HepG2 (cell line): ENCODE measurements around the gene HCLS1. TPM values are rescaled to one million over a fixed set of nuclear protein-coding genes. Genes with fewer than 3 reads are reported as not detected.

ENCODE experiments used
- ATAC-seq: fragments of 200-7000 bp; cut with Tn5 transposase; 3 replicates; pipeline ENCODE4 v1.9.1; 2020; ENCODE audit warnings: mild to moderate bottlenecking, moderate library complexity
- BruUV-seq: library from RNA; stranded (reverse); fragments of 400-500 nt; replicated peaks from 2 replicates; lab custom pipeline; 2021; lab: Mats Ljungman, UMichigan
- CTCF ChIA-PET: fragments of 300-600 bp; formaldehyde crosslinking; extraction: SDS; loops from one replicate; lab custom pipeline; 2021; ENCODE audit warnings: low total read pairs, inconsistent platforms, low intra/inter-chr PET ratio; lab: Yijun Ruan, JAX
- POLR2A ChIA-PET: fragments of 350-600 bp; sonication (Branson Sonifier 250); formaldehyde crosslinking; loops from one replicate; lab custom pipeline; 2020; ENCODE audit warnings: antibody characterized with exemption, inconsistent platforms; lab: Yijun Ruan, JAX
- DNase-seq: peaks from one replicate; pipeline ENCODE4 v3.0.0-alpha.2; 2015; ENCODE audit warnings: low spot score
- FAIRE-seq: peaks from 3 replicates; lab custom pipeline; 2011; peaks lifted over from hg19 to GRCh38; lab: Jason Lieb, UNC
- H2AFZ ChIP-seq: one replicate; pipeline ENCODE4 v1.6.1; 2011; ENCODE audit warnings: low read length, inconsistent platforms
- H3K27ac ChIP-seq: fragments of 300-600 bp; 3 replicates; pipeline ENCODE4 v1.8.0; 2011; ENCODE audit warnings: mixed run types, mild to moderate bottlenecking, mixed read lengths, low read length, inconsistent platforms; ENCODE audit not compliant: insufficient read depth; ENCODE audit errors: extremely low read length
- H3K27me3 ChIP-seq, 2 experiments: fragments of 200-600 bp in 1 of 2; 2 replicates in 1 of 2; 3 replicates in 1 of 2; pipeline versions ENCODE4 v1.6.0 to v1.8.0; 2011; ENCODE audit warnings: low read length in 2 of 2, mild to moderate bottlenecking in 2 of 2, moderate library complexity in 2 of 2, inconsistent platforms in 1 of 2; ENCODE audit not compliant: insufficient read depth in 2 of 2, control insufficient read depth in 1 of 2
- H3K36me3 ChIP-seq, 2 experiments: fragments of 200-600 bp in 1 of 2; replicated peaks in 1 of 2; 2 replicates in 1 of 2; 3 replicates in 1 of 2; pipeline versions ENCODE4 v1.5.1 to v1.8.0; 2011; ENCODE audit warnings: low read length in 2 of 2, inconsistent platforms in 1 of 2; ENCODE audit not compliant: insufficient read depth in 2 of 2, control insufficient read depth in 1 of 2
- H3K4me1 ChIP-seq: 2 replicates; pipeline ENCODE4 v1.5.1; 2012; ENCODE audit warnings: low read length, inconsistent platforms; ENCODE audit not compliant: insufficient read depth
- H3K4me2 ChIP-seq: 2 replicates; pipeline ENCODE4 v1.6.0; 2011; ENCODE audit warnings: low read depth, low read length, inconsistent platforms
- H3K4me3 ChIP-seq, 3 experiments: fragments of 200-600 bp in 1 of 3; sonication (generic), shearing (Covaris generic) in 1 of 3; replicated peaks in 1 of 3; 2 replicates each; pipeline ENCODE4 v1.5.1; 2011 to 2016; ENCODE audit warnings: low read length in 3 of 3, inconsistent platforms in 2 of 3, low read depth in 2 of 3, mild to moderate bottlenecking in 2 of 3, control low read depth in 1 of 3, mixed read lengths in 1 of 3; ENCODE audit not compliant: insufficient read depth in 1 of 3
- H3K79me2 ChIP-seq: one replicate; pipeline ENCODE4 v1.6.1; 2011; ENCODE audit warnings: low read length, inconsistent platforms; ENCODE audit not compliant: insufficient read depth
- H3K9ac ChIP-seq: 2 replicates; pipeline ENCODE4 v1.6.0; 2011; ENCODE audit warnings: mild to moderate bottlenecking, low read depth, low read length, inconsistent platforms; ENCODE audit not compliant: insufficient read depth
- H3K9me3 ChIP-seq: 2 replicates; pipeline ENCODE4 v1.5.1; 2012; ENCODE audit warnings: mild to moderate bottlenecking, low read length
- H4K20me1 ChIP-seq: 2 replicates; pipeline ENCODE4 v1.6.0; 2011; ENCODE audit warnings: inconsistent platforms, mild to moderate bottlenecking, low read length, moderate library complexity; ENCODE audit not compliant: insufficient read depth
- CEBPB ChIP-seq: IDR thresholded peaks from 2 replicates; pipeline ENCODE4 v1.6.1; 2011; ENCODE audit warnings: low read depth, low read length, improper control_type of control experiment, borderline replicate concordance
- ZNF574 ChIP-seq: sonication (generic); formaldehyde crosslinking; IDR thresholded peaks from 2 replicates; pipeline ENCODE4 v1.4.0; 2020; ENCODE audit warnings: missing genetic modification reagents
- WGBS: methylation state at CpG from one replicate; pipeline ENCODE4 v1.1.6; 2017; ENCODE audit warnings: low lambda C conversion rate; 5-methylcytosine and 5-hydroxymethylcytosine counted together
- in situ Hi-C: cut with HindIII; loops from 2 replicates; pipeline ENCODE4 v1.10.0; 2017; ENCODE audit warnings: low pct_unique_long_range_greater_than_20kb; ENCODE audit not compliant: extremely low pct_ligation_motif_present
- intact Hi-C: fragments of 100-400 bp; cut with micrococcal nuclease; formaldehyde crosslinking; loops from one replicate; pipeline ENCODE4 v1.10.0; 2022; ENCODE audit not compliant: unreplicated experiment
- polyA plus RNA-seq, 8 experiments: library from polyadenylated mRNA; depleted of rRNA in 3 of 8; stranded (reverse) in 7 of 8; unstranded in 1 of 8; fragments of >200 nt; fragmentation: Illumina TruSeq in 4 of 8; extraction: Trizol in 4 of 8; gene quantifications; 2 replicates each; pipeline versions ENCODE4 v1.2.1 to v1.2.3, GENCODE V29; 2011 to 2016; ENCODE audit warnings: low read depth in 4 of 8, missing spikeins in 1 of 8, mixed read lengths in 1 of 8; ENCODE audit not compliant: insufficient read depth in 1 of 8
- total RNA-seq, 5 experiments: library from RNA; depleted of rRNA; stranded (reverse); fragments of >200 nt; fragmentation: Illumina TruSeq; extraction: Trizol; gene quantifications; 2 replicates each; pipeline ENCODE4 v1.2.3, GENCODE V29; 2016; ENCODE audit warnings: low read depth in 1 of 5

The HCLS1 gene
- total and polyA plus RNA-seq, 2 of the 13 experiments (the other 11 are each of a cell fraction or from before 2014, with no cell fraction given): not detected

- ATAC-seq (no peak), FAIRE-seq (no peak), DNase-seq (no peak)
These were observed 6.0 kb downstream of the HCLS1 start for GRCh38 chr3:121654493-121655385.

More at GRCh38 chr3:121654493-121655385, 6.0 kb downstream of the HCLS1 start:
- CTCF ChIA-PET: no interaction called here
- Histone ChIP-seq H3K79me2 (no peaks in the 10 kb centered on the region), H3K4me1 (no peaks in the 10 kb centered on the region), H3K4me3 (no peak overlapping the region), H4K20me1 (no peaks in the 10 kb centered on the region), H3K27me3 (no peaks in the 10 kb centered on the region), H3K9ac (no peak overlapping the region), H3K9me3 (no peaks in the 10 kb centered on the region), H3K27ac (no peak overlapping the region), H2AFZ (no peak overlapping the region), H3K36me3 (no peaks in the 10 kb centered on the region), H3K4me2 (no peak overlapping the region)
- POLR2A ChIA-PET: no interaction called here
- BruUV-seq: no TSS peak
- WGBS: 11% methylated on average over 6 of the region's 6 CpGs
- intact Hi-C loops (no loop called here), in situ Hi-C loops (no loop called here)
- peak; percentile 72; the same call in 1 of the 2 replicates for TF ChIP-seq CEBPB
- TF ChIP-seq ZNF574 (CRISPR knock-in tag): no peak
